ENCODE data around the gene PRXL2B.
"Not testable (repeated sequence)": the region's sequence is repeated elsewhere in the genome, so short reads cannot be mapped to it uniquely, and the experiment has no call there.

The PRXL2B gene

DNA sequence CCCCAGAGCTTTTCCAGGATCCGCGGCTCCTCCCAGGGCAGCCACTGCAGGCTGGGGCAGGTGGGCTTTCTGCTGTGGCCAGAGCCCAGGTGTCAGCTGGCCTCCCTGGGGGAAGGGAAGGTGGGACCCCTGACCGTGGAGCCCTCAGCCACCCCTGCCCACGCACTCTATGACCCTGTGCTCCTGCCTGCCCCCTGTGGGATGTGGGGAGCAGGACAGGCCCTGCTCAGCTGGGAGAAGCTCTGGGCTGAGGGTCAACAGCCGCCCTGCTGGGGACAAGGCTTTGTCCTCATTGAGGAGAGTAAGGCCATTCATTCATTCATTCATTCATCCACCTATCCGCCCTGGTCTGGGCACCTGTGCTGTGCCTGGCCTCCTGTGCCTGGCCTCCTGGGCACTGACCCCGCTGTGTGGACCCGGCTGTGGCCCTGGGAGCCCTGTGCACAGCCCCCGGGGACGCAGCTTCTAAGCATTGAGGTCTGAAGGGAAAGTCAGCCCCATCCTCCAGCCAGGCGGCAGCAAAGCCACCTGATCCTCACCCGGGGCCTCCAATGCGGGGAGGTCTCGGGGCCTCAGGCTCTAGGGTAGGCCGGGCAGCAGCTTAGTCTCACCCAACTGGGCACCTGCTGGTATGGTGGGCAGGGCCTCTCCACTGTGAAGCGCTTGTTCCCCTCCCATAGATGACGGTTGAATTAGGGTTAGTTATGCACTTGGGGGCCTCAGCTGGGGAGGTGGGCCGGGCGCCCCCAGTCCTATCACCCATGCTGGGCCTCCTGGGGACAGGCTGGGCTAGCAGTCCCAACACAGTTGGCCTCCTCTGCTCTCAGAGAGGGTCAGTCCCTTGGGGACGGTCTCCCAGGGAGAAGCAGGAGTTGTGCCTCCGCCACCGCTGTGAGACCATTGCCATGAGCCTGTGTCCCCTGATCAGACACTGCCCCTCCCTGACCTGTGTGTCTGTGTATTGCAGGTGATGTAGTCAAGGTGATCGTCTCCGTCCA lies 24.4 kb upstream of the PRXL2B start:
- H3K4me3 ChIP-seq (ENCODE audit: low read length): no peak overlapping the region
- TF ChIP-seq CTCF (conservative IDR thresholded peaks at IDR 0.05; ENCODE audit: low read length): peak; percentile 47
- no peak for DNase-seq (ENCODE audit: low read depth)

DNA sequence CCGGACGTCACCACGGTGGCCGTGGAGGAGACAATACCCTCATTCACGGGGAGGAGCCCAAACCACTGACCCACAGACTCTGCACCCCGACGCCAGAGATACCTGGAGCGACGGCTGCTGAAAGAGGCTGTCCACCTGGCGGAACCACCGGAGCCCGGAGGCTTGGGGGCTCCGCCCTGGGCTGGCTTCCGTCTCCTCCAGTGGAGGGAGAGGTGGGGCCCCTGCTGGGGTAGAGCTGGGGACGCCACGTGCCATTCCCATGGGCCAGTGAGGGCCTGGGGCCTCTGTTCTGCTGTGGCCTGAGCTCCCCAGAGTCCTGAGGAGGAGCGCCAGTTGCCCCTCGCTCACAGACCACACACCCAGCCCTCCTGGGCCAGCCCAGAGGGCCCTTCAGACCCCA lies 23.4 kb upstream of the PRXL2B start:
- H3K4me3 ChIP-seq (ENCODE audit: low read length): no peak overlapping the region
- no peak for DNase-seq (ENCODE audit: low read depth)
- no peak for TF ChIP-seq CTCF (conservative IDR thresholded peaks at IDR 0.05; ENCODE audit: low read length)

GRCh38 chr1:2564006-2564814 lies 22.4 kb upstream of the PRXL2B start:
- no peak for TF ChIP-seq CTCF (conservative IDR thresholded peaks at IDR 0.05; ENCODE audit: low read length)
- DNase-seq (ENCODE audit: low read depth): no peak
- no peak overlapping the region for H3K4me3 ChIP-seq (ENCODE audit: low read length)

DNA sequence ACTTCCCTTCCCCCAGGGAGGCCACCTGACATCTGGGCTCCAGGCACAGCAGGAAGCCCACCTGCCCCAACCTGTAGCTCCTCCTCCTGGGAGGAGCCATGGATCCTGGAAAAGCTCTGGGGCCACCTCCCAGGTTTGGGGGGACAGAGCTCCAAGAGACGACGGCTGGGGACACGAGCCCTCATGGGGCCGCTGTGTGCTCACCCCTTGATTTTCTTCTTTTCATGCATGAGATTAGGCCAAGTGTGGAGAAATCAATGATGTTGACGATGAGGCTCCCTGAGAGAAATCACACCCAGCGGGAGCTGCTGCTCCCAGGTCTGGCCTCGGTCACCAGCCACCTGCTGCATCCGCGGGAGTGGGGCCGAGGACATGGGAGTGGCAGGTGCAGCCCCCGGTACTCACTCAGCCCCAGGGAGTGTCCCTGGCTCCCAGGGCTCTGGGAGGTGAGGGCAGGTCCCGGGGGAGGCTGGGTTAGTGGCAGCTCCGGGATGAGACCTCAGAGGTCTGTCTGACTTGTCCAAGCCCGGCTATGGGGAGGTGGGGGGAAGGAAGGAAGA lies 21.7 kb upstream of the PRXL2B start:
- no peak for DNase-seq (ENCODE audit: low read depth)
- no peak overlapping the region for H3K4me3 ChIP-seq (ENCODE audit: low read length)
- no peak for TF ChIP-seq CTCF (conservative IDR thresholded peaks at IDR 0.05; ENCODE audit: low read length)

GRCh38 chr1:2566101-2567045 lies 20.2 kb upstream of the PRXL2B start:
- H3K4me3 ChIP-seq (ENCODE audit: low read length): no peak overlapping the region
- no peak for DNase-seq (ENCODE audit: low read depth)
- TF ChIP-seq CTCF (conservative IDR thresholded peaks at IDR 0.05; ENCODE audit: low read length): no peak

DNA sequence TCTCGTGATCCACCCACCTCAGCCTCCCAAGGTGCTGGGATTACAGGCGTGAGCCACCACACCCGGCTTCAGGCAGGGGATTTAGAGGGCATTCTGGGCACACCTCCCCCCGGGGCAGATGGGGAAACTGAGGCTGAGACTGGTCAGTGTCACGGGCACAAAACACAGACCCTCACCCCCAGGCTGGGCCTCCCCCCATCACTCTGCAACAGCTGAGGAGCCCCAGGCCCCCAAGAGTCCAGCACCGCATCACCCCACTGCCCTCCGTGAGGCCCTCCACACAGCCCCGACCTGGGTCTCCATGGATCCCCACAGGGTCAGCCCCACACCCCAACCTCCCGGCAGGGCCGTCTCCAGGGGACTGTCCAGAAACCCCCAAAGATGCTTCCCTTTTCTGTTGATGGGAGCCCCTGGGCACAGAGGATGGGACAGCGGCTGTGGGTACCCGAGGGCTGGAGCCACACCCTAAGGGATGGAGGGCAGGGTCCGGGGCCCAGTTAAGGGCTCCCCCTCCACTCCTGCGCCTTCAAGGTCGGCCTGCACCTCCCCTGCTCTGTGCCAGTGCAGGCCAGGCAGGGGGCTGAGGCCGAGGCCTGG lies 19.4 kb upstream of the PRXL2B start:
- no peak for TF ChIP-seq CTCF (conservative IDR thresholded peaks at IDR 0.05; ENCODE audit: low read length)
- no peak for DNase-seq (ENCODE audit: low read depth)
- H3K4me3 ChIP-seq (ENCODE audit: low read length): no peak overlapping the region

GRCh38 chr1:2568187-2568816 lies 18.3 kb upstream of the PRXL2B start:
- not testable (repeated sequence) for DNase-seq (ENCODE audit: low read depth); H3K4me3 ChIP-seq (ENCODE audit: low read length)
